Myocyte (in vitro differentiated cells): Measurements from ENCODE around the gene LRFN3. TPM values are rescaled to one million over a fixed set of nuclear protein-coding genes. Genes with fewer than 3 reads are reported as not detected.
A peak's percentile ranks its signal among the peaks of the same experiment; 100 is the strongest.
"Not testable (repeated sequence)": the region's sequence is repeated elsewhere in the genome, so short reads cannot be mapped to it uniquely, and the experiment has no call there.

Experiments
- DNase-seq: peaks from one replicate; pipeline ENCODE4 v3.0.0-alpha.2; 2012; ENCODE audit warnings: low read depth
- total RNA-seq: library from RNA; depleted of rRNA; stranded (reverse); fragments of >200 nt; gene quantifications from 2 replicates; pipeline ENCODE4 v1.2.3, GENCODE V29; 2014

LRFN3 gene
- total RNA-seq, 1 donor from 2014 or later: 5.3 TPM

DNA sequence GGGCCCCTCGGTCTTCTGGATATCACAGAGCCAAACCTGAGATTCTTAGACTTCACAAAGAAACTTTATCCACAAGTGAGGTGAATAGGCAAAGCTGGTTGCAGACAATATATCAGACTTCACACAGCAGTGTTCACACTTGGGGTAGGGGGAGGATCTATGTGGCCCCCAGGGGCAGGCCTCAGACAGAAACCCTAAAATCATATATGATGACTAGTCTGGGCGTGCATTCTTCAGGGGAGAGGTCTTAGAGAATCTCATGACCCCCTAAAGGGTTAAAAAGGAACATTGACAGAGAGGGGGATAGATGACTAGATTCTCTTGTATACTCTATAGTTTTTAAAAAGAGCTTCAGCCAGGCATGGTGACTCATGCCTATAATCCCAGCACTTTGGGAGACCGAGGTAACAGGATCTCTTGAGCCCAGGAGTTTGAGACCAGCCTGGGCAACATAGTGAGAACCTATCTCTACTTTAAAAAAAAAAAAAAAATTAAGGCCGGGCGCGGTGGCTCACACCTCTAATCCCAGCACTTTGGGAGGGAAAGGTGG, 30.9 kb upstream of the LRFN3 start:
- DNase-seq: no peak

DNA sequence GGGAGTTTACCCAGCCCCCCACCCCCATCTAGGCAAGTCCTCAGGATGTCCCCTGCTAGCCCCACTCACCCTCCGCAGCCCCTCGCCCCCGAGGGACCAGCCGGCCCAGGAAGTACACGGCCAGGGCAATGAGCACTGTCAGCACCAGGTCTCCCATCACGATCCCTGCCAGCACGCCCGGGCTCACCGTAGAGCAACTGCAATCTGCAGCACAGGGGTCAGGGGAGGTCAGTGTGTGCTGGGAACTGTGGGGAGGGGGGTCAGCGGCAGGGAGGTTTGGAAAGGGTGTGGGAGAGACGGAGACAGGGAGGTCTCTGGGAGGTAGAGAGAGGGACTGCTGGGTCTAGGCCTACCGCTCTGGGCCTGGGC, 28.8 kb upstream of the LRFN3 start:
- DNase-seq: no peak

DNA sequence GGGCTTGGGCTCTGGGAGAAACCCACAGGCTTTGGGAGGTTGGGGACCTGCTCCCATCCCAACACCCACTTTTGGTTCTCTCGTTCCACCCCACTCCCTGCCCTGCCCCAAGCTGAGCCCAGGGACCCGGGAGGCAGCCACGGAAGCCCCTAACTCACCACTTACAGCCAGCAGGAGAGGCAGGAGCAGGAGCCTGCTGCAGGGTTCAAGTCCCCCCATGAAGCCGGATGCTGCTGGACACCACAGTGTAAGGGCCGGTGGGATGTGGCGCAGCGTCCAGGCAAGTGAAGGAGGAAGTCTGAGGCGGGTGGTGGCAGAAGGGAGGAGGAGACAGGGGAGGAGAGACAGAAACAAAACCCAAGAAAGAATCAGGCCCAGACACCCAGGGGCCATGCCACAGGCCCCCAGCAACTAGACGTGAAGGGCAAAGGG, 28.1 kb upstream of the LRFN3 start, which contains the start of gene TYROBP:
Gene TYROBP (minus strand): TSS at position 286 of the 432 bp plus-strand sequence. CDS start 67 bp downstream, at position 219.
- no peak for DNase-seq

DNA sequence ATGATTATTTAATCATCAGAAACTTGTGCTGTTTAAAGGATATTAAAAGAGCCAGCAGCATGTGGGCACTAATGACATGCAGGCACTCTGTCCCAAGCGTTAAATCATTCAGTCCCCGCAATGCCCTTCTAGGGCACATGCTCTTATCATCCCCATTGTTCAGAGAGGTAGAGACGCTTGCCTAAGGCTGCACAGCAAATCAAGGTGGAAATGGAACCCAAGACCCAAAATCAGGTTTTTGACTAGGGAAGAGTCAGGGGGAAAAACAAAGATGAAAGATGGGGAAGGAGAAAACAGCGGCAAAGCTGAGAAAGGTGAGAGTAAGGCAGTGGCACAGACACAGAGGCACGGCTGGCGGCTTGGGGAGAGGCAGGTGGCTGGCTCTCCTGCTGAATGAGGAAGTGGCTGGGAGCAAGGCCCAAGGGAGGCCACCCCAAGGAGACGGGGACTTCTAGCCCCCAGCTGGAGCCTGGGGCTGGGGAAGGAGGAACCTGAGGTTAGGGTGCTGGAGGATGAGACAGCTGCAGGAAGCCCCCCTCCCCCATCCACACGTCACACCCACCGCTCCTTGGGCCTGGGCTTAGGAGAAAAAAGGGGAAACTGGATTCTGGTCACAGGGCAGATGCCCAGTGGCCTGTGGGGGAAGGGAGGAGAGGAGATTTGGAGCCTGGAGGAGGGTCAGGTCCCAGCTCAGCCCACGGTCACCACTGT, 27.0 kb upstream of the LRFN3 start:
- DNase-seq: no peak

DNA sequence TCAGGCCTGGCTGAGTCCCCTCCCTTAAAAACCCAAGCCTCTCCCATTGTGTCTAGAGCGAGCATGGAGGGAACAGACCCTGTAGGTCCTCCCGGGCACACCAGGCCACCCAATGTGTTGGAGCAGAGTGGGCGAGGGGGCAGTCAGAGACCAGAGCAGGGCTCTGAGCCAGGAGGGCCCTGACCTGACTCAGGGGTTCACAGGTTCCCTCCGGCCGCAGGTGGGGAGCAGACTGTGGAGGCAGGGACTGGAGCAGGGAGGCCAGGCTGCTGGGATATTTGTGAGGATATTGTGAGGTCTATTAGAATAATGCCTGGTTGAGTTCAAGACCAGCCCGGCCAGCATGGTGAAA, 26.5 kb upstream of the LRFN3 start:
- no peak for DNase-seq

DNA sequence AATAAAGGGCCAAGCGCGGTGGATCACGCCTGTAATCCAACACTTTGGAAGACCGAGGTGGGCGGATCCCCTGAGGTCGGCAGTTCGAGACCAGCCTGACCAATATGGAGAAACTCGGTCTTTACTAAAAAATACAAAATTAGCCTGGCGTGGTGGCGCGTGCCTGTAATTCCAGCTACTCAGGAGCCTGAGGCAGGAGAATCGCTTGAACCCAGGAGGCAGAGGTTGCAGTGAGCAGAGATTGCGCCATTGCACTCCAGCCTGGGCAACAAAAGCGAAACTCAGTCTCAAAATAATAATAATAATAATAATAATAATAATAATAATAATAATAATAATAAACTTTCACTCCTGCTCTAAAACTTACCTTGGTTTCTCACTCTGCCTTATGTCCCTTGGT, 25.8 kb upstream of the LRFN3 start:
- not testable (repeated sequence) for DNase-seq

DNA sequence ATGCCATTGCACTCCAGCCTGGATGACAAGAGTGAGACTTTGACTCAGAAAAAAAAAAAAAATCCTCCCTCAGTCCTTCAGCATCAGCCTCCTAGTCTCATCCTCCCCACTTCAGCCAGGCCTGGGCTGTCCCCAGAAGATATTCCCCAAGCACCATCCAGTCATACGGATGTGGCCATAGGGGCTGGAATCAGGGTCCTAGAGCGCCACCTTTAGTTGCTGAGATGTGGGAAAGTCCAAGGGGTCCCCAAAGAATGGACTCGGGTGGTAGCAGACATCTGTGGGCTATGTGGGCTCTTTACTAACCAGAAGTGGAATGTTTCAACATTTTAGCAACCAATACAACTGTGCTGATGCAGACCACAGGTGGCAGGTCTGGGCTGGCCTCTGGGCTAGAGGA, 25.0 kb upstream of the LRFN3 start:
- no peak for DNase-seq

DNA sequence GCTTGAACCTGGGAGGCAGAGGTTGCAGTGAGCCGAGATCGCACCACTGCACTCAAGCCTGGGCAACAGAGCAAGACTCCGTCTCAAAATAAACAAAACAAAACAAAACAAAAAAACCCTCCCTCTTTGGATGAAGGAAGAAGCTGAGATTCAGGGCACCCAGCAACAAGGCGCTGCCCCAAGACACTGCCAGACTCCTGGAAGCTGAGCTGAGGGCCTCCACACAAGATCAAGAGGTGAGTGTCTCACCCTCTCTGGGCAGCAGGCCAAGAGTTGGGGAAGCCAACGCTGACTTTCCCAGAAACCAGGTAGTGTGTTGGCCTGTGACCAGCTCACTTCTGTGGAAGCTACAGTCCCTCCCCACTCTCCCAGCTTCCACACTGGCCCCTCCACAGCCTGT, 24.4 kb upstream of the LRFN3 start:
- DNase-seq: no peak

DNA sequence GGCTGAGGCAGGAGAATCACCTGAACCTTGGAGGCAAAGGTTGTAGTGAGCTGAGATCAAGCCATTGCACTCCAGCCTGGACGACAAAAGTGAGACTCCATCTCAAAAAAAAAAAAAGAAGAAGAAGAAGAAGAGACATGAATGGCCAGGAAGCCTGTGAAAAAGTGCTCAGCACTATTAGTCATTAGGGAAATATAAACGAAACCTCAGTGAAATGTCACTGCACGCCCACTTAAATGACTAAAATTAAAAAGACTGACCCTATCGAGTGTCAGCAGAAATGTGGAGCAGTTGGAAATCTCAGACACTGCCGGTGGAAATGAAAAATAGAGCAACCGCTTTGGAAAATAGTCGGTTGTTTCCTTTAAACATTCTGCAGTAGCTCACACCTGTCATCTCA, 22.6 kb upstream of the LRFN3 start:
- DNase-seq: no peak

DNA sequence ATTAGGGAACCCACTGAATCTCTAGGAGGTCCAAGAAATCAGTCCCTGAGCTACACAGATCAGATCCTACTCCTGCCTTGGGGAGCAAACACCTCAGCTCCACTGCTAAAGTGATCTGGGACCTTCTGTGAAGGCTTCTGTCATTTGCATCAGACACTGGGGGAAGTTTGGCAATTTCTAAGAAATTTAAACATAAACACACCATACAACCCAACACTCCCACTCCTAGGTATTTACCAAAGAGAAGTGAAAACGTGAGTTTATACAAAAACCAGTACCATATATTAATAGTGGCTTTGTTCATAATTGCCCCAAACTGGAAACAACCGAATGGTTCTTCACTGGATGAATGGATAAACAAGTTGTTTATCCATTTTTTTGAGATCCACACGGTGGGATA, 20.7 kb upstream of the LRFN3 start:
- DNase-seq: no peak

DNA sequence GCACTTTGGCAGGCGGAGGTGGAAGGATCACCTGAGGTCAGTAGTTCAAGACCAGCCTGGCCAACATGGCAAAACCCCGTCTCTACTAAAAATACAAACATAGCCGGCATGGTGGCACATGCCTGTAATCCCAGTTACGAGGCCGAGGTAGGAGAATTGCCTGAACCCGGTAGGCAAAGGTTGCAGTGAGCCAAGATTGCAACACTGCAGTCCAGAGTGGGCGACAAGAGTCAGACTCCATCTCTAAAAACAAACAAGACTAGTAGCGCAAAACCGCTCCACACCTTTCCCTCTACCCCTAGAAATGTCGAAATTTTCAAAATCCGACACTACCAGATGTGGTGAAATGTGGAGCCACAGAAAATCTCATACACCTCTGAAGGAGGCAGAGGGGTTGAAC, 16.9 kb upstream of the LRFN3 start:
- no peak for DNase-seq

DNA sequence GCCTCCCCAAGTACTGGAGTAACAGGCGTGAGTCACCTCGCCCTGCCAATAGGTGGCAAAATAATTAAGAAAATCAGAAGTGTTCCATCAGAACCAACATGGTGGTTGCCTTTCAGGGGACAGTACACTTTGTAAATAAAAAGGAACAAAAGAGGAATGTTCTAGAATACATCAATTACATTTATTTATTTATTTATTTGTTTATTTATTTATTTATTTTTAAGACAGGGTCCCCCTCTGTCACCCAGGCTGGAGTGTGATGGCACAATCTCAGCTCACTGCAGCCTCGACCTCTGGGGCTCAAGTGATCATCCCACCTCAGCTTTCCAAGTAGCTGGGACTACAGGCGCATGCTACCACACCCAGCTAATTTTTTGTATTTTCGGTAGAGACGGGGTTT, 15.2 kb upstream of the LRFN3 start:
- DNase-seq: no peak

DNA sequence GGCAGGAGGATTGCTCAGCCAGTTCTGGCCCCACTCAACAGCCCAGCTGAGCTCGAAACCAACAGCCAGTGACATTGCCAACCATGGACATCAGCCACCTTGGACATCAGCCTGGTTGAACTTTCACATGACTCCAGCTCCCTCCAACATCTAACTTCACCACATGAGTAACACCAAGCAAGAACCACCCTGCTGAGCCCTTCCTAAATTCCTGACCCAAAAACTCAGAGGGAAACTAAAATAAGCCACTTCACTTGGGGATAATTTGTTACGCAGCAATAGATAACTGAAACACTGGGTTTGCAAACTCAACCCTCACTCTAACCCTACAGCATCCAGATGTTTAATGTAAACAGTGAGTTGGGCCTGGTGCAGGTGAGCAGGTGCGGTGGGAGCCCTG, 10.7 kb upstream of the LRFN3 start:
- DNase-seq: no peak

DNA sequence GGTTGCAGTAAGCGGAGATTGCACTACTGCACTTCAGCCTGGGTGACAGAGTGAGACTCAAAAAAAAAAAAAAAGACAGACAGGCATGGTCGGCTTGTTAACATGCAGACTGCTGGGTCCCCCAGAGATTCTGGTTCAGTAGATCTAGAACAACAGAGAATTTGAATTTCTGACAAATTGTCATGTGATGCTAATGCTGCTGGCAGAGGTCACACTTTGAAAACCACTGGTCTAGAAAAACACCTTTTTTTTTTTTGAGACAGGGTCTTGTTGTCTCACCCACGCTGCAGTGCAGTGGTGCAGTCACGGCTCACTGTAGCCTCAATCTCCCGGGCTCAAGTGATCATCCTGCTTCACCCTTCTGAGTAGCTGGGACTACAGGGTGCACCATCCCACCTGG, 7.7 kb upstream of the LRFN3 start:
- no peak for DNase-seq

DNA sequence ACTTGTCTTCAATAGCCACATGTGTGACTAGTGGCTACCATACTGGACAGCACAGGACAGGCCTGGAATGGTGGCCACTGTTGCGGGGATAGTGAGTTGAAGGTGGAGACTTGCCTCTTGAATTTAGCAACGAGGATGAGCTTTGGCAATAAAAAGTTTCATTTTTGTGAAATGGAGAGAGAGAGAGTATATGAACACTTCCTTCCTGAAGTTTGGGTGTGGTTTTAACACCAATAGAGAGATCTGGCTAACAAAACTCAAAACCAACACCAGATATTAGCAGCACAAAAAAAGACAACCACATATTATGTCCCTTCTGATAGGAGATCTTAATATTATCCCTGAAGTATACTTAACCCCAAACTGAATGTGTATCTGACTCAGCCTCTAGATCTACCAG, 6.3 kb upstream of the LRFN3 start:
- no peak for DNase-seq

DNA sequence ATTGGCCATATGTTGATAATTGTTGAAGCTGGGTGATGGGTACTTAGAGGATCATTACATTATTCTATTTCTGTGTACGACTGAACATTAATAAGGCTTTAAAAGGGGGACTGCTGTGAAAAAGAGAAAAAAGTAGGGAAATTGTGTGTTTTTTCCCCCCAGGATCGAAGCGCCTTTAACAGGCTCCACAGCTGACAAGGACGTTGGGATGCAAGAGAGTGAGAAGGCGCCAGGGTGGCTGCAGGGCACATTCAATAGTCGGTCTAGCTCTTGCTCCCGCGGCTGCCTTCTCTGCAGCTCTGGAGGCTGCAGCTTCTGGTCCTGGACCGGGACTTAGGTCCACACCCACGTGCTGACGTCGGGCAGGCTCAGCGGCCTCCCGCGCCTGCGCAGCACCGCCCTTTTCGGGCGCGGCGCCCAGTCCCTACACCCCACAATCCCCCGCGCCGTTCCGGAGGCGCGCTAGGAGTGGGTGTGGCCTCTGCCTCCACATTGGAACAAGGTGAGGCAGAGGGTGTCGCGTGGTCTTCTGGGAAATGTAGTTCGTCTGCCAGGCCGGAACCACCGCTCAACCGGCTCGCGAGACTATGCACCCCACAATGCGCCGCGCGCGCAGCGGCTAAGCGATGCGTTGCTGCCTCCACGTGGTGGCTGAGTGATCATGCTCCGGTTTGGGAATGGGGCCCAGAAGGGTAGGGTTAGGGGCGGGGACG, 4.9 kb upstream of the LRFN3 start:
- DNase-seq: peak; percentile 100

DNA sequence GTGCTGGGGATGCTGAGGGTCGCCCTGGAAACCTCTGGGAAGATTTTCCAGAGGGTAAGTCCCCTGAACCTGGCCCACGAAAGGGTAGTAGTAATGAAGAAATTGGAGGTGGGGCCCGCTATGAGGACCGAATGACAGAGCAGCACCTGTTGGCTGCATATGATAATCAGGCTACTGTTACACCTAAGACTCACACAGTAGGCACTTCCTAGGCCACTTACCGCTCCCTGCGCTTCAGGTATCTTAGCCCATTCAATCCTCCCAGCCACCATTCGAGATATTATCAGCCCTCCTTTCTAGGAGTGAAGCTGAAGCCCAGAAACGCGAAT, 4.3 kb upstream of the LRFN3 start:
- no peak for DNase-seq

DNA sequence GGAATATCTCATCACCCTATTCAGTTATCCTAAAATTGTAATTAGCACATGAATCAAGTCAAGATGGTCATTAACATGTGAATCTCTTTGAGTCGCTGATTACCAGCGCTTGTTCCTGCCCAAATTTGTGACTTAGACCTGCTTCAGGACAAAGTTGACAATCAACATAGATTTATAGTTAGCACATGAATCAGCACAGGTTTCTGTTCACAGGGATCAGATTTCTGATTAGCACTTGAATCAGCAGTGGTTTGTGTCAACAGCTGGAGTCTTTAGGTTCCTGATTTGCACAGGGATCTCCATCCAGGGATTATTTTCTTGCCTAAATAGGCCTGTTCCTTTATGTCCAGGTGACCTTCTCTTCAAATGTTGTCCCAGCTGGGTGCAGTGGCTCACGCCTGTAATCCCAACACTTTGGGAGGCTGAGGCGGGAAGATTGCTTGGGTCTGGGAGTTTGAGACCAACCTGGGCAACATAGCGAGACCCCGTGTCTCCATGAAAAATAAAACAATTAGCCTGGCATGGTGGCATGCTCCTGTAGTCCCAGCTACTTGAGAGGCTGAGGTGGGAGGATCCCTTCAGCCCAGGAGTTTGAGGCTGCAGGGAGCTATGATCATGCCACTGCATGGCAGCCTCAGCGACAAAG, 3.8 kb upstream of the LRFN3 start:
- DNase-seq: no peak

DNA sequence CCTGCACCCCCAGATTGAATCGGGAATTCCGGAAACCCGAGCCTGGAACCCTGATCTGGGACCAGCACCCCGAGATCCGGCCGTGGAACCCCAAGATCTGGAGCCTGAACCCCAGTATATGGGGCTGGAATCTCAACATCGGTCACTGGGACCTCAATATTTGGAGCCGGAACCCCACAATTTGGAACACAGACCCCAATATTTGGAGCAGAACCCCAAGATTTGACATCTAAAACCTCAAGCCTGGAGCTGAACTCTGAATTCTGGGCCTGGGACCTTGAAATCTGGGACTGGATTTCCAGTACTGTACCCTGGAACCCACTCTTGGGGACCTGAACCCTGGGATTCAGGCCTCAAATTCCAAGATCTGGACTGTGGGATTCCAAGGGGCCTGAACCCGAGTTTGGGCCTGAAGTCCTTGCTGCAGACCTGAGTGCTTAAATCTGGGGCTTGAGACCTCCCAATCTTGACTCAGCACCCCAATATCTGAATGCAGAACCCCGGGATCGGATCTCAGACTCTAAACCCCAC, 629 bp downstream of the LRFN3 start:
- DNase-seq: no peak

DNA sequence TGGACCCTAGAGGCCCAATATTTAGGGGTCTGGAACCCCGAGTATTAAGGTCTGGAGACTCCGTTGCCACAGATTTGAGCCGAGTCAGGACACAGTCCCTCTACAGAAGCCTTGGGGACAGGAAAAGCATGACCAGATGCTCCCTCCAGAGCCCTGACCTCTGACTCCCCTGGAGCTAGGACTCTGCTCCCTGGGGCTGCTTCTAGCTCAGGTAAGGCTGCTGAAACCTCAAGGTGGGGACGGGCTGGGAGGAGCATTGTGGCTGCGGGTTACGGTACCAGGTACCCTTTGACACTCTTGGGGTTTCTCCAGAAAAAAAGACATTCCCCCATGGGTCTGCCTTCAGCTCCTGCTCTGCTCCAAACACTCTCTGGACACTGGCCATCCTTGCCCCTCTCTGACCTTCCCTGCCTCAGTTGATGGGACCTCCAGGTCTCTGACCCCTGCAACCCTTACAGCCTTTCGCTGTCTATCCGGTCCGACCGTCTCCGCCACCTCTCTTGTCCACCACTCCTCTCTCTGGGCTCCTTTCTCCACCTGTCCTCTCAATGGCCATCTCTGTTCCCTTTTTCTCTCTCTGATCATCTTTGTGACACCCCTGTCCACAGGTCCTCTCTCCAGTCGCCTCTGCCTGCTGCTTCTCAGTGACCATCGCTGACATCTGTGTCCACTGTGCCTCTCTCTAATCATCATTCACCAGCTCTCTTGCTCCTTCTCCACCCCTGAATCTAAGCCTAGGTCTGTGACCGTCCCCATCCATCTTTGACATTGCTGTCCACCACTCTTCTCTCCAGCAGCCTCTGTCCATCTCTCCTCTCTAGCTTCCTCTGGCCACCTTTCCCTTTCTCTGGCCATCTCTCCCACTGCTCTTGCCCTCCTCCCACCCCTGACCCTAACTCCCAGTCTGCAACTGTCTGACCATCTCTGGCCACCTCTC, 1.4 kb downstream of the LRFN3 start:
- no peak for DNase-seq
